ENCODE measurements around the gene GHRL.
A peak's percentile ranks its signal among the peaks of the same experiment; 100 is the strongest.
"Not testable (repeated sequence)": the region's sequence is repeated elsewhere in the genome, so short reads cannot be mapped to it uniquely, and the experiment has no call there.

GHRL gene

GRCh38 chr3:10272476-10272875 lies 20.3 kb downstream of the GHRL start:
- DNase-seq: not testable (repeated sequence)

- DNase-seq: no peak
Measured at GRCh38 chr3:10269443-10269842, 23.3 kb downstream of the GHRL start.

GRCh38 chr3:10268930-10269329 lies 23.8 kb downstream of the GHRL start:
- no peak for DNase-seq

- no peak for DNase-seq
Measured at GRCh38 chr3:10268116-10268515, 24.6 kb downstream of the GHRL start.

DNA sequence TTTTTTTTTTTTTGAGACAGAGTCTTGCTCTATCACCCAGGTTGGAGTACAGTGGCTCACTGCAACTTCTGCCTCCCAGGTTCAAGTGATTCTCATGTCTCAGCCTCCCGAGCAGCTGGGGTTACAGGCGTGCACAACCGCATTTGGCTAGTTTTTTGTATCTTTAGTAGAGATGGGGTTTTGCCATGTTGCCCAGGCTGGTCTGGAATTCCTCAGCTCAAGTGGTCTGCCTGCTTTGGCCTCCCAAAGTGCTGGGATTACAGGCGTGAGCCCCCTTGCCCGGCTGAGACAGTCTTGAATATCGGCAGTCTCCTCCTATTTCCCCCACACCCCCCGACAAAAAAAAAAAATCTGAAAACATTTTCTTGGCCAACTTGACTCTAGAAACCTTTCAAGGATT lies 25.8 kb downstream of the GHRL start:
- not testable (repeated sequence) for DNase-seq

GRCh38 chr3:10265833-10266232 lies 26.9 kb downstream of the GHRL start:
- no peak for DNase-seq

DNA sequence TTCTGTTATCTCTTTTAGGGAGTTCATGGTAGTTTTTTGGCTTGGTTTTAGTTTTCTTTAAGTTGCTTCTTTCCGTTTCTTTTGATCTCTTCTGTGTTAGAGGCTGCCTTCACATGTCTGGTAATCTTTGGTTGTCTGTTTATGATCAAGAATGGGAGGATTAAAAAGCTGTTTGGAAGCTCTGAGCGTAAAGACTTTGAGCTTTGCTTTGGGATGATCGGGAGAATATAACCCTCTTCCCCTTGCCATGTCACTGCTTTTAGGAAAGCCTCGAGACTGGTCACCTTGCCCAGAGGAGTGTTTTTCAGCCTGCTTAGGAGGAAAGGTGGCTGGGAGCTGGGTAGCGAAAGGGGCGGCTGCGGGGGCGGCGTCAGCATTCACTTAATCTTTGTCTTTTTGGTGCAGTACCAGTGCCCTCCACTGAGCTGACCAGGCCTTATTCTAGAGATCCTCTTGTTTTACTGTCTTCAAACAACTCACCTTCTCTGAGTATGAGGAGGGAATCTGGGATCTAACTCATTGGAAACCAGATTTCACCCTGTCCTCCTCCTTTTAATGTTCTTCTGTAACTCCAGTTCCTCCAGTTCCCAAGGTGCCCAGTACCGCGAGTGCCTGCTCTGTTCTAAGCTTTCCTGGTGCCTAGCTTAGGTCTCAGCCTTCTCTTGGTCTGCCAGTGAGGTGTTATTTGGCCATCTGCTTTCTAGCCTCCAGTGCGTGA lies 28.9 kb downstream of the GHRL start:
- peak in 3 of 4 experiments; percentile 7 to 54 (median 35) for DNase-seq

- DNase-seq: no peak
Measured at GRCh38 chr3:10262027-10262426, 30.7 kb downstream of the GHRL start.

DNA sequence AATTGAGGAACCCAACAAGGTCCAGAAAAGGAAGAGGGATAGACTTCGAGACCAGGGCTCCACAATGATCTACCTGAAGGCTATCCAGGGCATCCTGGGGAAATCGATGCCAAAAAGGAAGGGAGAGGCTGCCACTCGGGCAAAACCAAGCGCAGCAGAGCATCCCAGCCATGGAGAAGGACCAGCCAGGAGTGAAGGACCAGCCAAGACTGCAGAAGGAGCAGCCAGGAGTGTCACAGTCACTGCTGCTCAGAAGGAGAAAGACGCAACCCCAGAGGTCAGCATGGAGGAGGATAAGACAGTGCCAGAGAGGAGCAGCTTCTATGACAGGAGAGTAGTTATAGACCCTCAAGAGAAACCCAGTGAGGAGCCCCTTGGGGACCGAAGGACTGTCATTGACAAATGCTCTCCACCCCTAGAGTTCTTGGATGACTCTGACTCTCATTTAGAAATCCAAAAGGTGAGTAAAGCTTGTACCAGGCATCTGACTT lies 32.5 kb downstream of the GHRL start:
- no peak for DNase-seq

GRCh38 chr3:10259798-10260197 lies 32.9 kb downstream of the GHRL start:
- no peak for DNase-seq

DNA sequence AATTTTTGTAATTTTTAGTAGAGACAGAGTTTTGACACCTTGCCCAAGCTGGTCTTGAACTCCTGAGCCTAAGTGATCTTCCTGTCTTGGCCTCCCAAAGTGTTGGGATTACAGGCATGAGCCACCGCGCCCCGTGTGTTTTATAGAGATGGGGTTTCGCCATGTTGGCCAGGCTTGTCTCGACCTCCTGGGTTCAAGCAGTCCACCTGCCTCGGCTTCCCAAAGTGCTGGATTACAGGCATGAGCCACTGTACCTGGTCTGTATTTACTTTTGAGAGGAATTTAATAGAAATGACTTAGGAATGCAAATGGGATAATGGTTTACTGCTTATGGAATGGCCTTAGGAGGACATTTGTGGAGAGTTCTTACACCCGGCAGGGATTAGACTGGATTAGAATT lies 33.7 kb downstream of the GHRL start:
- DNase-seq: no peak

GRCh38 chr3:10255835-10256234 lies 36.9 kb downstream of the GHRL start:
- no peak for DNase-seq

- no peak for DNase-seq
Measured at GRCh38 chr3:10253731-10254130, 39.0 kb downstream of the GHRL start.

GRCh38 chr3:10251006-10251405 lies 41.7 kb downstream of the GHRL start:
- no peak for DNase-seq

- no peak for DNase-seq
Measured at GRCh38 chr3:10249833-10250232, 42.9 kb downstream of the GHRL start.

GRCh38 chr3:10248984-10249748 lies 43.6 kb downstream of the GHRL start:
- DNase-seq: peak in 2 of 4 experiments; percentile 18 to 29

DNA sequence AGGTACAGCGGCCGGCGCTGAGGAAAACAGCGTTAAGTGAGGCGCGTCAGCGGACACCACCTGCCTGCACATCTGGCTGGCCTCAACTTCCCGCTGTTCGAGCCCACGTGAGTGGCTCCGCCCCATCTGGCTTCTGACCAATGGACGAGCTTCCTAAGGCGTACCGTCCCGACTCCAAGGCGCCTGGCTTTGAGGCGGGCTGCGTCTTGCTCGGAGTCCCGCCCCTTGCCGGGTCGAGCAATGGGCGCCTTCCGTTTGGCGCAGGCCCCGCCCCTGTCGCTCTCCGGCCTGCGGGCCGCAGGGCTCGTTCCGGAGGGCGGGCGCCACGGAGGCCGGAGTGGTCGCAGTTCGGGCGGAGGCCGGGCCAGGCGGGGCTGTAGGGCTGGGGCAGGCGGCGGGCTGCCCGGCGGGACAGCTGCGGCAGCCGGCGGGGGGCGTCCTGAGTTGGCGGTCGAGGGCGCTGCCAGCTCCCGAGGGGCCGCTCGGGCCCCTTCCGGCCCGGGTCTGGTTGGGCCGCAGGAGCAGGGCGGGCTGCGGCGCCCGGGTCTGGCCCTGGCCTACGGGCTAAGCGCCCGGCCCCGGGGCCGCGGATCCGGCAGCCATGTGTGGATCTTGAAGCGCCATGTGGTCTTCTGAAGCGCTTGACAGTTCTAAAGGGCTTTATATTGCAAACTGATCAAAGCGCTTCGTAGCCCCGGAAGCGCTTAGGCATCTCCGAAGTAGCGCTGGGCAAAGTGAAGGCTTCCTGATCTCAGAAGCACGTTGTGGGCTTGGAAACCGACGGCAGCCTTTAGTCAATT lies 44.4 kb downstream of the GHRL start, which contains the start of gene TATDN2:
TATDN2 (plus strand) TSS at position 276 of the 800 bp plus-strand sequence. CDS start 742 bp downstream, outside the sequence.
- DNase-seq: peak; percentile 67 to 86 (median 78)

DNA sequence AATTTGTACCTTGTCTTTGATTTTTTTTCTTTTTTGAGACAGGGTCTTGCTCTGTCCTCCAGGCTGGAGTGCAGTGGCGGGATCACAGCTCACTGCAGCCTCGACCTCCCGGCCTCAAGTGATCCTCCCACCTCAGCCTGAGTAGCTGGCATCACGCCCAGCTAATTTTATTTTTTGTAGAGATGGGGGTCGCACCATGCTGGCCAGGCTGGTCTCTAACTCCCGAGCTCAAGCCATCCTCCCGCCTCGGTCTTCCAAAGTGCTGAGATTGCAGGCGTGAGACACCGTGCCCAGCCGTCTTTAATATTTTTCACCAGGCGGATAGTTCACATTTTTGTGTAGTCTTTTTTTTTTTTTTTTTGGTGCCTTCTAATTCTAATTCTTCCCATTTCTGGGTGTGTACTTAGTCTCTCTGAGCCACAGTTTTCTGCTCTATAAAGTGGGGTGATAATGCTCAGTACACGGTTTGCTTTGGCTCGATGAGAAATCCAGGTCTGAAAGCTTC lies 45.0 kb downstream of the GHRL start:
- DNase-seq: no peak

GRCh38 chr3:10245081-10245712 lies 47.5 kb downstream of the GHRL start:
- no peak for DNase-seq

- no peak for DNase-seq
Measured at GRCh38 chr3:10244009-10244408, 48.7 kb downstream of the GHRL start.

- DNase-seq: peak in 3 of 4 experiments; percentile 8 to 54 (median 44)
Measured at GRCh38 chr3:10242182-10243065, 50.3 kb downstream of the GHRL start.
